K562 (cell line): ENCODE results near the gene AK2. TPM values are rescaled to one million over a fixed set of nuclear protein-coding genes. Genes with fewer than 3 reads are reported as not detected.

Source experiments
- ASH1L ChIP-seq: fragments of 450-650 bp; IDR thresholded peaks from 2 replicates; pipeline ENCODE4 v1.6.1; 2018; ENCODE audit warnings: borderline replicate concordance, mild to moderate bottlenecking, low read depth; ENCODE audit not compliant: partially characterized antibody
- ATF4 ChIP-seq: fragments of 450-650 bp; formaldehyde crosslinking; IDR thresholded peaks from 2 replicates; pipeline ENCODE4 v1.4.0; 2022; ENCODE audit warnings: mild to moderate bottlenecking, moderate library complexity
- BCLAF1 ChIP-seq, 2 experiments: fragments of 450-650 bp in 1 of 2; IDR thresholded peaks; 2 replicates each; pipeline ENCODE4 v1.6.1; 2011 to 2017; ENCODE audit warnings: low read depth in 2 of 2, antibody characterized with exemption in 1 of 2, borderline replicate concordance in 1 of 2, low read length in 1 of 2, mild to moderate bottlenecking in 1 of 2, mixed read lengths in 1 of 2; ENCODE audit not compliant: control insufficient read depth in 1 of 2
- BRF2 ChIP-seq: IDR thresholded peaks from 3 replicates; pipeline ENCODE4 v1.6.1; 2011; ENCODE audit warnings: borderline replicate concordance, mild to moderate bottlenecking; ENCODE audit not compliant: insufficient read length, insufficient read depth
- EWSR1 ChIP-seq: fragments of 450-650 bp; IDR thresholded peaks from 2 replicates; pipeline ENCODE4 v1.6.1; 2018; ENCODE audit warnings: borderline replicate concordance, mild to moderate bottlenecking, low read depth, moderate library complexity; ENCODE audit not compliant: partially characterized antibody
- FUS ChIP-seq: fragments of 200-400 bp; formaldehyde crosslinking; optimal IDR thresholded peaks from 2 replicates; pipeline ENCODE3; 2017; ENCODE audit warnings: low read depth, low read length
- KLF10 ChIP-seq: fragments of 250-450 bp; sonication (Bioruptor Pico); IDR thresholded peaks from 2 replicates; pipeline ENCODE4 v1.6.1; 2021; ENCODE audit warnings: matching md5 sums
- MBD2 ChIP-seq: sonication (generic); IDR thresholded peaks from 2 replicates; pipeline ENCODE4 v1.6.1; 2016; ENCODE audit warnings: low read depth, borderline replicate concordance
- POLR2G ChIP-seq: fragments of 200-400 bp; formaldehyde crosslinking; IDR thresholded peaks from 2 replicates; pipeline ENCODE4 v1.6.1; 2017; ENCODE audit warnings: low read depth, mild to moderate bottlenecking, antibody characterized with exemption, low read length, moderate library complexity
- RBM25 ChIP-seq: fragments of 200-400 bp; formaldehyde crosslinking; IDR thresholded peaks from 2 replicates; pipeline ENCODE4 v1.6.1; 2018; ENCODE audit warnings: low read length, low read depth, moderate library complexity; ENCODE audit not compliant: severe bottlenecking
- RHOXF2B ChIP-seq: fragments of 250-450 bp; sonication (Bioruptor Pico); conservative IDR thresholded peaks from 2 replicates; pipeline ENCODE4 v1.5.1; 2021
- SIX5 ChIP-seq, 2 experiments: IDR thresholded peaks; 2 replicates each; pipeline ENCODE4 v1.6.1; 2011; ENCODE audit warnings: low read length in 2 of 2, borderline replicate concordance in 1 of 2, low read depth in 1 of 2, mild to moderate bottlenecking in 1 of 2, moderate library complexity in 1 of 2; ENCODE audit not compliant: insufficient read depth in 1 of 2
- SNIP1 ChIP-seq: fragments of 450-650 bp; IDR thresholded peaks from 2 replicates; pipeline ENCODE4 v1.7.1; 2017; ENCODE audit warnings: low read depth, mild to moderate bottlenecking
- SNRNP70 ChIP-seq: fragments of 200-400 bp; formaldehyde crosslinking; optimal IDR thresholded peaks from 2 replicates; pipeline ENCODE3; 2017; ENCODE audit warnings: low read depth, low read length
- TFAP4 ChIP-seq: sonication (generic); formaldehyde crosslinking; IDR thresholded peaks from 2 replicates; pipeline ENCODE4 v1.8.0; 2022; ENCODE audit warnings: missing genetic modification reagents, mild to moderate bottlenecking, moderate library complexity, borderline replicate concordance
- VEZF1 ChIP-seq: fragments of 200-800 bp; sonication (Bioruptor generic); IDR thresholded peaks from 2 replicates; pipeline ENCODE4 v1.6.1; 2017; ENCODE audit warnings: missing genetic modification characterization, missing compliant biosample characterization
- ZNF133 ChIP-seq: fragments of 250-450 bp; sonication (Bioruptor Pico); IDR thresholded peaks from 2 replicates; pipeline ENCODE4 v1.4.0; 2020; ENCODE audit warnings: mild to moderate bottlenecking
- ZNF57 ChIP-seq: fragments of 450-650 bp; formaldehyde crosslinking; IDR thresholded peaks from 2 replicates; pipeline ENCODE4 v1.4.0; 2020; ENCODE audit warnings: mild to moderate bottlenecking, moderate library complexity
- polyA plus RNA-seq, 8 experiments: library from polyadenylated mRNA; depleted of rRNA in 4 of 8; stranded (reverse) in 5 of 8; unstranded in 3 of 8; fragments of >200 nt; fragmentation: Nextera tagmentation in 2 of 8; fragmentation: Illumina TruSeq in 1 of 8; extraction: Ambion mirVana in 2 of 8; extraction: Trizol in 1 of 8; gene quantifications; 2 replicates each; pipeline versions ENCODE4 v1.2.1 to v1.2.3, GENCODE V29; 2011 to 2014; ENCODE audit warnings: inconsistent platforms in 1 of 8, missing spikeins in 1 of 8
- total RNA-seq, 7 experiments: library from RNA; depleted of rRNA in 6 of 7; stranded (reverse); fragments of >200 nt in 6 of 7; fragmentation: Illumina TruSeq in 2 of 7; extraction: Trizol in 2 of 7; gene quantifications; 2 replicates each; pipeline versions ENCODE4 v1.2.1 to v1.2.3, GENCODE V29; 2011 to 2021; ENCODE audit warnings: low replicate concordance in 1 of 7

Gene AK2
- total and polyA plus RNA-seq, 9 of the 15 experiments (the other 6 are each of a cell fraction or from before 2014, with no cell fraction given) = 105 to 1,050 (median 509) TPM

GRCh38 chr1:33036526-33037503 lies at the start of gene AK2 (continued):
- TF ChIP-seq SNRNP70 (no peak), BCLAF1 (IDR thresholded peaks at IDR 0.05; ENCODE audit: borderline replicate concordance in 1 of 2, control insufficient read depth in 1 of 2, low read depth in 2 of 2, low read length in 1 of 2) (peak in 1 of 2 experiments; percentile 57; a peak in 1 of 4 replicates), TFAP4 (CRISPR knock-in tag) (peak; percentile 89), VEZF1 (CRISPR knock-in tag) (peak; percentile 76), ZNF57 (no peak), SIX5 (IDR thresholded peaks at IDR 0.05; ENCODE audit: borderline replicate concordance in 1 of 2, insufficient read depth in 1 of 2, low read depth in 1 of 2, low read length in 2 of 2) (no peak), RHOXF2B (CRISPR knock-in tag) (no peak), ZNF133 (no peak), POLR2G (peak; percentile 98), KLF10 (CRISPR knock-in tag) (no peak), EWSR1 (no peak), FUS (no peak), ASH1L (peak; percentile 99), BRF2 (no peak), MBD2 (peak; percentile 100), SNIP1 (no peak), RBM25 (peak; percentile 96), ATF4 (CRISPR knock-in tag) (peak; percentile 48; the same call in 1 of the 2 replicates)
